ENCODE data around the gene DCX. TPM values are rescaled to one million over a fixed set of nuclear protein-coding genes. Genes with fewer than 3 reads are reported as not detected.

DCX gene
- total and polyA plus RNA-seq, 2 of the 13 experiments (the other 11 are each of a cell fraction or from before 2014, with no cell fraction given), result not detected

GRCh38 chrX:111409326-111409725, 2.7 kb downstream of the DCX start:
- Histone ChIP-seq H3K9ac (ENCODE audit: insufficient read depth, low read depth, low read length) (no peak overlapping the region), H3K4me1 (ENCODE audit: insufficient read depth, low read length) (no peaks in the 10 kb centered on the region), H3K27ac (ENCODE audit: extremely low read length, insufficient read depth, low read length) (no peak overlapping the region), H3K4me3 (replicated peaks in 1 of 3; ENCODE audit: insufficient read depth in 1 of 3, low read depth in 2 of 3, low read length in 3 of 3) (no peak overlapping the region), H4K20me1 (ENCODE audit: insufficient read depth, low read length) (no peaks in the 10 kb centered on the region), H2AFZ (ENCODE audit: low read length) (no peak overlapping the region), H3K79me2 (ENCODE audit: insufficient read depth, low read length) (no peaks in the 10 kb centered on the region), H3K36me3 (replicated peaks in 1 of 2; ENCODE audit: control insufficient read depth in 1 of 2, insufficient read depth in 2 of 2, low read length in 2 of 2) (no peaks in the 10 kb centered on the region), H3K4me2 (ENCODE audit: low read depth, low read length) (no peak overlapping the region), H3K27me3 (ENCODE audit: control insufficient read depth in 1 of 2, insufficient read depth in 2 of 2, low read length in 2 of 2) (no peaks in the 10 kb centered on the region; a peak in 1 of 5 replicates), H3K9me3 (ENCODE audit: low read length) (no peaks in the 10 kb centered on the region)
- intact Hi-C loops (cut with micrococcal nuclease; ENCODE audit: unreplicated experiment), result no loop called here
- ChIA-PET POLR2A (no interaction called here), CTCF (ENCODE audit: low intra/inter-chr PET ratio, low total read pairs) (no interaction called here)
- in situ Hi-C loops (cut with HindIII; ENCODE audit: extremely low pct_ligation_motif_present, low pct_unique_long_range_greater_than_20kb), result no loop called here
- TF ChIP-seq TARDBP (CRISPR knock-in tag; IDR thresholded peaks at IDR 0.05) (no peak), SP4 (CRISPR knock-in tag; IDR thresholded peaks at IDR 0.05) (no peak), HIVEP1 (CRISPR knock-in tag; IDR thresholded peaks at IDR 0.05) (no peak), MIXL1 (CRISPR knock-in tag; IDR thresholded peaks at IDR 0.05) (no peak), ZBTB7A (CRISPR knock-in tag; IDR thresholded peaks at IDR 0.05) (no peak), HOXA5 (CRISPR knock-in tag; IDR thresholded peaks at IDR 0.05) (no peak), TGIF2 (CRISPR knock-in tag; IDR thresholded peaks at IDR 0.05) (no peak), ZNF280D (CRISPR knock-in tag; IDR thresholded peaks at IDR 0.05) (no peak), ZHX2 (IDR thresholded peaks at IDR 0.05; ENCODE audit: low read depth) (no peak), ZHX2 (CRISPR knock-in tag; IDR thresholded peaks at IDR 0.05; ENCODE audit: borderline replicate concordance) (no peak), FOXM1 (CRISPR knock-in tag; IDR thresholded peaks at IDR 0.05) (no peak), ZNF619 (CRISPR knock-in tag; IDR thresholded peaks at IDR 0.05) (no peak), ZFAT (CRISPR knock-in tag; conservative IDR thresholded peaks at IDR 0.05) (no peak), HCFC1 (IDR thresholded peaks at IDR 0.05; ENCODE audit: low read depth, low read length) (no peak), ZFP1 (CRISPR knock-in tag; IDR thresholded peaks at IDR 0.05) (no peak)
- ATAC-seq (no peak), DNase-seq (ENCODE audit: low spot score) (no peak), FAIRE-seq (no peak)
- 0% methylated on average over 1 of the region's 3 CpGs for WGBS (ENCODE audit: low lambda C conversion rate)
- BruUV-seq (replicated peaks), result no TSS peak

Measured in HepG2 (cell line).